NCI-H345 treated with DMSO at 0.1 percent for 48 hours (cell line): ENCODE measurements around the gene ADAMTS2.

Source experiments
- DNase-seq: peaks from one replicate; lab custom pipeline; 2025; ENCODE audit not compliant: unreplicated experiment; lab: John Stamatoyannopoulos, UW

Gene ADAMTS2

DNA sequence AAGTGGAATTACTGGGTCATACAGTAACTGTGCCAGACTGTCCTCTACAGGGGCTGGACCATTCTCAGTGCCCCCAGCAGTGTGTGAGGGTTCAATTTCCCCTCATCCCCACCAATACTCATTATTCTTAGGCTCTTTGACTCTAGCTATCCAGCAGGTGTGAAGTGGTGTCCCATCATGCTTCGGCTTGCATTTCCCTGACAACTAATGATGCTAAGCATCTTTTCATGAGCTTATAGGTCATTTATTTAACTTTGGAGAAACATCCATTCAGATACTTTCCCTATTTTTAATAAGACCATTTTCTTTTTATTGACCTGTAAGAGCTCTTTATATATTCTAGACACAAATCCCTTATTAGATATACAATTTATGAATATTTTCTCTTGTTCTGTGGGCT is 63.6 kb downstream of the ADAMTS2 start:
- DNase-seq, result no peak

DNA sequence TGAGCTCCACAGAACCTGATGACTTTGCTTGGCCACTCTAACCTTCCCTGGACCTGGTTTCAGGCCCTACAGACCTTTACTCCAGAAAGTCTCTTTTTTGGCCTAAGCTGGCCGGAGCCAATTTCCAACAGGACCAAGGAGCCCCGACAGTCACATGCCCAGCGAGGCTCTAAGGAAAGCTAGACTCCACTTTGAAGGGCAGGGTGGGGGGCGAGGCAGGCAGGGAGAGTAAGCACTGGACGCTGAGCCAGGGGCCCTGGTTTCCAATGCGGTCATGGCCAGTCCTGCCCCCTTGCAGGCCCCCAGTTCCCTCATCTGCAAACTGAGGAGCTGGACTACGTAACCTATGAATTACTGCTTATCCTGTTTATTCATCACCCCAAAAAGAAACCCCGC is 65.2 kb downstream of the ADAMTS2 start:
- DNase-seq, result no peak

GRCh38 chr5:179279347-179280094 is 65.7 kb downstream of the ADAMTS2 start:
- DNase-seq, result no peak

- no peak for DNase-seq
These were observed 66.7 kb downstream of the ADAMTS2 start for GRCh38 chr5:179278546-179278945.

GRCh38 chr5:179278119-179278518 is 67.1 kb downstream of the ADAMTS2 start:
- no peak for DNase-seq

GRCh38 chr5:179276838-179277395 is 68.3 kb downstream of the ADAMTS2 start:
- no peak for DNase-seq

GRCh38 chr5:179275941-179276837 is 69.1 kb downstream of the ADAMTS2 start:
- DNase-seq, result no peak

DNA sequence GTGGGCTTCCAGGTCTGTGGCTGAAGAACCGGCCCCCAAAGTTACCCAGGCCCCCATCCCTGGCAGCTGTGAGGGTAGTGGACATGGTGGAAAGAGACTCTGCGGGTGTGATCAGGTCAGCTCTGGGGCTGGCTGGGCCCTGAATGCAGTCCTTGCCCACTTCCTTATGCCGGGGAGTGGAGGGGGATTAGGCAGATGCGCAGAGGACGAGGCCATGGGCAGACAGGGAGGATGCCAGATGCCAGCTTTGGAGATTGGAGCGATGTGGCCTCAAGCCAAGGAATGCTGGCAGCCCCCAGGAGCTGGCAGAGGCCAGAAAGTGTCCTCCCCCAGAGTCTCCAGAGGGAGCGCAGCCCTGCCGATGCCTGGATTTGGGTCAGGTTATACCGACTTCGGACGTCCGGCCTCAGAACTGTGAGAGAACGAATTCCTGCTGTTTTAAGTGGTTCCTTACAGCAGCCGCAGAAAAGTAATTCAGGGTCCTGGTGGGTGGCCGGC is 69.8 kb downstream of the ADAMTS2 start:
- no peak for DNase-seq

DNA sequence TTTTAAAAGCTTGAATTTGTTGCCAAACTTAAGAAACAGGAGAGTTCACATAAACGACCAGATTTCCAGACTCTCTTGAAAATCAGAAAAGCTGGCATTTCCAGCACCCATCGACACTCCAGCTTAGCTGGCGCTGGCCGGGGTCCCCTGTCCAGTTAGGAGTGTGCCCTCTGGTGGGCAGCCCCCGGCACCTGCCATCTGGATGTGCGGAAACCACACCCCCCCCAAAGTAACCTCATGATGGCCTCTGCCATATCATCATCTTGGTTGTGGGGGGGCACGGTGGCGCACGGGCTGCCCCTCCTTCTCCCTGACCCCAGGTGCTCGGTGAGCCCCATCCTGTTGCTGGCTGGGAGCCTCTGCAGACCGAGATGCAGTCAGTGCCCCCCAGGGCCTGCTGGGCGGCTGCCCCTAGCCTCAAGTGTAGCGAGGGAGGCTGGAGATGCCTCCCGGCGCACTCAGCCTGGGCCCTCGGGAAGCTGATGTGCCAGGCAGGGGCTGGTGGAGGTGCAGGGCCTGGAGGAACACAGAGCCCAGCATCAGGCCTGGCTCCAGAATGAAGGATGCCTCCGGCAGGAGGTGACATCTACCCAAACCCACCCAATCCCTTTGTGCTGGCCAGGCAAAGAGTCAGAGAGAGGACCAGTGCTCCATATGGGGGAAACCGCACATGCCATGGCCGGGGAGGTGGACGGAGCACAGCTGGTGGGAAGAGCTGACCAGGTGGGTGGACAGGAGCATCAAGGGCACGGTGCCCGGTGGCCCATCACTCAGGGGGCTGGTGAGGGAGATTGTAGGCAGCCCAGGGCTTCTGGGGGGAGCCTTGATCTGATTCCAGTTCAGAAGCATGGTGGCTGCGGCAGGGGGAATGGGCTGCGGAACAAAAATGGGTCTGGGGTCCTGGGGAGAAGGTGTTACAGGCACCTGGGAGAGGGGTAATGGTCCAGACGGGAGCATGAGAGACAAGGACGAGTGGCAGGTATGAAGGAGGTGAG is 70.6 kb downstream of the ADAMTS2 start:
- DNase-seq, result no peak

GRCh38 chr5:179273441-179274145 is 71.7 kb downstream of the ADAMTS2 start:
- DNase-seq, result no peak

DNA sequence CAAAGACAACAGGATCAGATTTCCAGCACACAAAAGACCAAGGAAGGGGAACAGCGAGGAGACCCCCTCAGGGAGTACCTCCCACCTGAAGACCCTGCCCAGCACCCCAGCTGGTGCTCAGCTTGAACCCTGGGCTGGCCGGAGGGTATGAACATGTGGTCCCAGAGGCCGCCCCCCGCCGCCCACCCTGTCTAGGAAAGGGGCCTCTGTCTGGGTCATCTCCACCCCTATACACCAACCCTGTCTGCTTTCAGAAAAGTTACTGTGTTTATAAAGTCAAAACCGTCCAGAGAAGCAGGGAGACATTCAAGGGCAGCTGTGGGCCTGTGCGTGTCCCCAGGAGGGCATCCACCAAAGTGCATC is 72.2 kb downstream of the ADAMTS2 start:
- no peak for DNase-seq

GRCh38 chr5:179272326-179273072 is 72.8 kb downstream of the ADAMTS2 start:
- no peak for DNase-seq

- no peak for DNase-seq
These were observed 73.4 kb downstream of the ADAMTS2 start for GRCh38 chr5:179271821-179272325.

DNA sequence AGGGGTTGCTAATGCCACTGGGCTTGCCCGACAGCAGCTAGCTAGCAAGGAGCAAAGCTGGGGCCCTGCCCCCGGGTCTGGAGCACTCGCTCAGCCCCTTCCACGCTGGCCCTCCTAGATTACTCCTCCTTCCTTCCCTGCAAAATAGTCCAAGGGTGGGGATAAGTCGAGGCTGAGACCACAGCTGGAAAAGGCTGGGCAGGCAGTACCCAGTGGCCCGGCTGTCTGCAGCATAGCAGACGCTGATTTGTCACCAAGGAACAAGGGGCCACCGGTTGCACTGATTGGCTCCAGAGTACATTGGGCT is 73.9 kb downstream of the ADAMTS2 start:
- no peak for DNase-seq

- DNase-seq, result no peak
These were observed 74.5 kb downstream of the ADAMTS2 start for GRCh38 chr5:179270581-179271427.

DNA sequence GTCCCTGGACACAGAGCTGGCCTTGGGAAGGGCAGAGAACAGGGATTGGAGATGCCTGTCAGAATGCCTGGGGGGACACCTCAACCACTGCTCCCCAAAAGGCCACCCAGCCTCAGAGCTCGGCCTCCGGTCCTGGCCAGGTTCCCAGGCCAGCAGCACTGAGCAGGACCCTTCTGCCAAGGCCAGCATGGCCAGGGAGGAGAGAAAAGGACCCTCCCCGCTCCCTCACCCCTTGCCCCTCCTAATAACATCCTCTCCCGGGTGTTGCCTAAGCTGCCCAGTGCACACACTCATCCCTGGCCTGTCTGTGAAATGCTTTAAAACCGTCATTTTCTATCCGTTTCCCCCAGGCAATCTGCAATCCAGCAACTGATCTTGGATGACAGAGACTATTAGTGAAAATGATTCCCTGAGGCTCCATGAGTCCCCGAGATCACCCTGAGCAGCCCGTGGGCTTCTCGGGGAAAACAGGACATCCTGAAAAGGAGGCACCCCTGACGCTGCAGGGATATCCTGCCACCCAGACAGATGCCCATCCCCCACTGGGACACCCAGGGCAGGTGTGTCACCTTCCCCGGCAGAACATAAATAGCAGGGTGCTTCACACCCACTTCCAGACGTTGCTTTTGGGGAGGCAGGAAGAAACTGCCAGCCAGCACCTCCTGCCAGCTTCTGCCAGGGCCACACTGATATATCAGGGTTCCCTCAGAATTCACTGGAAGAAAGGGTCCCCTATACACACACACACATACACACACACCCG is 75.3 kb downstream of the ADAMTS2 start:
- DNase-seq, result no peak

GRCh38 chr5:179268966-179269693 is 76.1 kb downstream of the ADAMTS2 start:
- no peak for DNase-seq
